Measurements from ENCODE around the gene PLOD3. TPM values are rescaled to one million over a fixed set of nuclear protein-coding genes. Genes with fewer than 3 reads are reported as not detected.

The PLOD3 gene
- total and polyA plus RNA-seq, 9 of the 15 experiments (the other 6 are each of a cell fraction or from before 2014, with no cell fraction given), result 2.8 to 101 (median 30.9) TPM

DNA sequence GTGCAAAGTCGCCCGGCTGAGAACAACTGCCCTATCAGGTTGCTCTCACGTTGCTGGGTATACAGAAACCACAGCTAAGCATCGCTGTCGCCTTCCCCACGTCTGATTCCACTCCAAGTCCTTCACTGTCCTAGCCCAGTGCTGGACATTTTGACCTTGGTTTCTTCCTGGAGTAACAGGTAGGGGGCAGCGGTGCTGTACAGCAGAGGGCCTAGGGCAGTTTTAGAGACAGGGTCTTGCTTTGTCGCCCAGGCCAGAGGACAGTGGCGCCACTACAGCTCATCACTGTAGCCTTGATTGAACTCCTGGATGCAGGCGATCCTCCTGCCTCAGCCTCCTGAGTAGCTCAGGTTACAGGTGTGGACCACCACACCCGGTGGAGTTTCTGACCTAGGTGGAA lies 17.7 kb upstream of the PLOD3 start (continued):
- TF ChIP-seq, protein P1, sequence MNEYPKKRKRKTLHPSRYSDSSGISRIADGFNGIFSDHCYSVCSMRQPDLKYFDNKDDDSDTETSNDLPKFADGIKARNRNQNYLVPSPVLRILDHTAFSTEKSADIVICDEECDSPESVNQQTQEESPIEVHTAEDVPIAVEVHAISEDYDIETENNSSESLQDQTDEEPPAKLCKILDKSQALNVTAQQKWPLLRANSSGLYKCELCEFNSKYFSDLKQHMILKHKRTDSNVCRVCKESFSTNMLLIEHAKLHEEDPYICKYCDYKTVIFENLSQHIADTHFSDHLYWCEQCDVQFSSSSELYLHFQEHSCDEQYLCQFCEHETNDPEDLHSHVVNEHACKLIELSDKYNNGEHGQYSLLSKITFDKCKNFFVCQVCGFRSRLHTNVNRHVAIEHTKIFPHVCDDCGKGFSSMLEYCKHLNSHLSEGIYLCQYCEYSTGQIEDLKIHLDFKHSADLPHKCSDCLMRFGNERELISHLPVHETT (CRISPR knock-in tag; conservative IDR thresholded peaks at IDR 0.05 in 1 of 2, IDR thresholded peaks at IDR 0.05 in 1 of 2), result no peak
- TF ChIP-seq ZNF143 (CRISPR knock-in tag; IDR thresholded peaks at IDR 0.05) (no peak), SMC3 (conservative IDR thresholded peaks at IDR 0.05; ENCODE audit: insufficient read depth, low read depth, low read length) (peak; percentile 50; the same call in 1 of the 2 replicates), RNF2 (IDR thresholded peaks at IDR 0.05) (no peak), XRCC4 (IDR thresholded peaks at IDR 0.05; ENCODE audit: extremely low read depth, insufficient read depth, insufficient read length) (no peak), NFE2L1 (tag; IDR thresholded peaks at IDR 0.05; ENCODE audit: borderline replicate concordance, low read depth) (no peak), ZNF282 (CRISPR knock-in tag; IDR thresholded peaks at IDR 0.05) (no peak), CCNT2 (IDR thresholded peaks at IDR 0.05; ENCODE audit: borderline replicate concordance, extremely low read depth, insufficient read length, low read depth, low read length) (no peak)
- TF ChIP-seq, protein P2, sequence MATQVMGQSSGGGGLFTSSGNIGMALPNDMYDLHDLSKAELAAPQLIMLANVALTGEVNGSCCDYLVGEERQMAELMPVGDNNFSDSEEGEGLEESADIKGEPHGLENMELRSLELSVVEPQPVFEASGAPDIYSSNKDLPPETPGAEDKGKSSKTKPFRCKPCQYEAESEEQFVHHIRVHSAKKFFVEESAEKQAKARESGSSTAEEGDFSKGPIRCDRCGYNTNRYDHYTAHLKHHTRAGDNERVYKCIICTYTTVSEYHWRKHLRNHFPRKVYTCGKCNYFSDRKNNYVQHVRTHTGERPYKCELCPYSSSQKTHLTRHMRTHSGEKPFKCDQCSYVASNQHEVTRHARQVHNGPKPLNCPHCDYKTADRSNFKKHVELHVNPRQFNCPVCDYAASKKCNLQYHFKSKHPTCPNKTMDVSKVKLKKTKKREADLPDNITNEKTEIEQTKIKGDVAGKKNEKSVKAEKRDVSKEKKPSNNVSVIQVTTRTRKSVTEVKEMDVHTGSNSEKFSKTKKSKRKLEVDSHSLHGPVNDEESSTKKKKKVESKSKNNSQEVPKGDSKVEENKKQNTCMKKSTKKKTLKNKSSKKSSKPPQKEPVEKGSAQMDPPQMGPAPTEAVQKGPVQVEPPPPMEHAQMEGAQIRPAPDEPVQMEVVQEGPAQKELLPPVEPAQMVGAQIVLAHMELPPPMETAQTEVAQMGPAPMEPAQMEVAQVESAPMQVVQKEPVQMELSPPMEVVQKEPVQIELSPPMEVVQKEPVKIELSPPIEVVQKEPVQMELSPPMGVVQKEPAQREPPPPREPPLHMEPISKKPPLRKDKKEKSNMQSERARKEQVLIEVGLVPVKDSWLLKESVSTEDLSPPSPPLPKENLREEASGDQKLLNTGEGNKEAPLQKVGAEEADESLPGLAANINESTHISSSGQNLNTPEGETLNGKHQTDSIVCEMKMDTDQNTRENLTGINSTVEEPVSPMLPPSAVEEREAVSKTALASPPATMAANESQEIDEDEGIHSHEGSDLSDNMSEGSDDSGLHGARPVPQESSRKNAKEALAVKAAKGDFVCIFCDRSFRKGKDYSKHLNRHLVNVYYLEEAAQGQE (IDR thresholded peaks at IDR 0.05; ENCODE audit: borderline replicate concordance), result peak; percentile 68
- TF ChIP-seq, protein P2 (CRISPR knock-in tag; IDR thresholded peaks at IDR 0.05; ENCODE audit: low read depth), result no peak
- TF ChIP-seq, protein P3, sequence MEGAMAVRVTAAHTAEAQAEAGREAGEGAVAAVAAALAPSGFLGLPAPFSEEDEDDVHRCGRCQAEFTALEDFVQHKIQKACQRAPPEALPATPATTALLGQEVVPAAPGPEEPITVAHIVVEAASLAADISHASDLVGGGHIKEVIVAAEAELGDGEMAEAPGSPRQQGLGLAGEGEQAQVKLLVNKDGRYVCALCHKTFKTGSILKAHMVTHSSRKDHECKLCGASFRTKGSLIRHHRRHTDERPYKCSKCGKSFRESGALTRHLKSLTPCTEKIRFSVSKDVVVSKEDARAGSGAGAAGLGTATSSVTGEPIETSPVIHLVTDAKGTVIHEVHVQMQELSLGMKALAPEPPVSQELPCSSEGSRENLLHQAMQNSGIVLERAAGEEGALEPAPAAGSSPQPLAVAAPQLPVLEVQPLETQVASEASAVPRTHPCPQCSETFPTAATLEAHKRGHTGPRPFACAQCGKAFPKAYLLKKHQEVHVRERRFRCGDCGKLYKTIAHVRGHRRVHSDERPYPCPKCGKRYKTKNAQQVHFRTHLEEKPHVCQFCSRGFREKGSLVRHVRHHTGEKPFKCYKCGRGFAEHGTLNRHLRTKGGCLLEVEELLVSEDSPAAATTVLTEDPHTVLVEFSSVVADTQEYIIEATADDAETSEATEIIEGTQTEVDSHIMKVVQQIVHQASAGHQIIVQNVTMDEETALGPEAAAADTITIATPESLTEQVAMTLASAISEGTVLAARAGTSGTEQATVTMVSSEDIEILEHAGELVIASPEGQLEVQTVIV (CRISPR knock-in tag; IDR thresholded peaks at IDR 0.05; ENCODE audit: borderline replicate concordance), result no peak
- TF ChIP-seq, protein P4, sequence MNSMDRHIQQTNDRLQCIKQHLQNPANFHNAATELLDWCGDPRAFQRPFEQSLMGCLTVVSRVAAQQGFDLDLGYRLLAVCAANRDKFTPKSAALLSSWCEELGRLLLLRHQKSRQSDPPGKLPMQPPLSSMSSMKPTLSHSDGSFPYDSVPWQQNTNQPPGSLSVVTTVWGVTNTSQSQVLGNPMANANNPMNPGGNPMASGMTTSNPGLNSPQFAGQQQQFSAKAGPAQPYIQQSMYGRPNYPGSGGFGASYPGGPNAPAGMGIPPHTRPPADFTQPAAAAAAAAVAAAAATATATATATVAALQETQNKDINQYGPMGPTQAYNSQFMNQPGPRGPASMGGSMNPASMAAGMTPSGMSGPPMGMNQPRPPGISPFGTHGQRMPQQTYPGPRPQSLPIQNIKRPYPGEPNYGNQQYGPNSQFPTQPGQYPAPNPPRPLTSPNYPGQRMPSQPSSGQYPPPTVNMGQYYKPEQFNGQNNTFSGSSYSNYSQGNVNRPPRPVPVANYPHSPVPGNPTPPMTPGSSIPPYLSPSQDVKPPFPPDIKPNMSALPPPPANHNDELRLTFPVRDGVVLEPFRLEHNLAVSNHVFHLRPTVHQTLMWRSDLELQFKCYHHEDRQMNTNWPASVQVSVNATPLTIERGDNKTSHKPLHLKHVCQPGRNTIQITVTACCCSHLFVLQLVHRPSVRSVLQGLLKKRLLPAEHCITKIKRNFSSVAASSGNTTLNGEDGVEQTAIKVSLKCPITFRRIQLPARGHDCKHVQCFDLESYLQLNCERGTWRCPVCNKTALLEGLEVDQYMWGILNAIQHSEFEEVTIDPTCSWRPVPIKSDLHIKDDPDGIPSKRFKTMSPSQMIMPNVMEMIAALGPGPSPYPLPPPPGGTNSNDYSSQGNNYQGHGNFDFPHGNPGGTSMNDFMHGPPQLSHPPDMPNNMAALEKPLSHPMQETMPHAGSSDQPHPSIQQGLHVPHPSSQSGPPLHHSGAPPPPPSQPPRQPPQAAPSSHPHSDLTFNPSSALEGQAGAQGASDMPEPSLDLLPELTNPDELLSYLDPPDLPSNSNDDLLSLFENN (IDR thresholded peaks at IDR 0.05; ENCODE audit: low read depth in 2 of 2, low read length in 2 of 2), result no peak

Measured in K562 (cell line).